Keratinocyte (primary cell): ENCODE data around the gene PPARD.

Source experiments
- CTCF ChIP-seq, 3 experiments: IDR thresholded peaks in 1 of 3; conservative IDR thresholded peaks in 1 of 3; optimal IDR thresholded peaks in 1 of 3; 2 replicates in 2 of 3; 3 replicates in 1 of 3; pipeline versions ENCODE3 to v1.5.1; 2011; ENCODE audit warnings: low read length in 3 of 3, mild to moderate bottlenecking in 3 of 3, moderate library complexity in 2 of 3, control low read depth in 1 of 3, inconsistent platforms in 1 of 3; ENCODE audit not compliant: insufficient read depth in 2 of 3; ENCODE audit errors: extremely low read depth in 1 of 3
- EZH2 ChIP-seq: IDR thresholded peaks from one replicate; pipeline ENCODE4 v1.6.1; 2012; ENCODE audit warnings: inconsistent platforms, mild to moderate bottlenecking, low read length, moderate library complexity

GRCh38 chr6:35392773-35393672, 50.7 kb downstream of the PPARD start:
- TF ChIP-seq CTCF (optimal IDR thresholded peaks at IDR 0.05 in 1 of 3, IDR thresholded peaks at IDR 0.05 in 1 of 3, conservative IDR thresholded peaks at IDR 0.05 in 1 of 3; ENCODE audit: extremely low read depth in 1 of 3, insufficient read depth in 2 of 3, low read length in 3 of 3) (no peak), EZH2 (no peak)
